Measurements from ENCODE around the gene WFDC10B. TPM values are rescaled to one million over a fixed set of nuclear protein-coding genes. Genes with fewer than 3 reads are reported as not detected.

WFDC10B gene
- total RNA-seq = not detected in 2 replicates

DNA sequence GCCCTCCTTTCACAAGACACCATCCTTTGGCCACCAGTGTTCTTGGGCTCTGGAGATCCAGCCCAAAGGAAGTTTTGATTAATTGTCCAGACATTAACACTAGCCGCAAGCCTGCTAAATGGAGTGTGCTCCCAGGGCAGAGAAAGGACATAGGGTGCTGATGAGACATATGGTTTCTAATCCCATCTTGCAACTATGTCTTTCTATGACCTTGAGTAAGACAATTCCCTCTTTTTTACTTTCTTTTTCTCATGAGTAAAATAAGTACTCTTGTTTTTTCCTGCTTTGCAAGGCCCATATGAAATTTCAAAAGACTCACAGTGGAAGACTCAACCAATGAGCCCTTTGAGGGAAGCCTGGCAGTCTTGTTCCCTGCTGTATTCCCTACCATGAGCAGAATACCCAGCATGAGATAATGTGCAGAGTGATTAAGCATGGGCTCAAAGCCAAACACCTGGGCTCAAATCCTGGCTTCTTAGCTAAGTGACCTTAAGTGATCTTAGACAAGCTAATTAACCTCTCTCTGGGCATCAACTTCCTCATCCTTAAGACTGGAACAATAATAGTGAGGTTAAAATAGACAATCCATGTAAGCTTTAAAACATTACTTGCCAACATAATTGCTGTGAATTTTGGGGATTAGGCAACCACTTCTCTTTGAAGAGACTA, at the start of gene WFDC10B:
Gene WFDC10B, minus strand, starts transcription at position 51 of the 669 bp plus-strand sequence. CDS start 19,027 bp downstream, outside the sequence.

GRCh38 chr20:45722047-45722446, 17.2 kb upstream of the WFDC10B start, which contains the start of gene SPINT4:
Gene SPINT4, plus strand, starts transcription at chr20:45722347. Its CDS starts 21 bp downstream, at chr20:45722368.

GRCh38 chr20:45701873-45702272, 2.9 kb downstream of the WFDC10B start, which contains the start of gene WFDC13:
Gene WFDC13, plus strand, starts transcription at chr20:45702038. Its CDS starts 86 bp downstream, at chr20:45702124.

GRCh38 chr20:45670139-45670538, 34.7 kb downstream of the WFDC10B start, which contains the start of gene WFDC11:
Gene WFDC11, minus strand, starts transcription at chr20:45670239. Its CDS starts 19,639 bp downstream, at chr20:45650600.

Small RNA genes lying within 50 kb of the gene (small RNA-seq; reads per million reads assigned to genes)
- gene MIR3617 = 0.14 reads per million
- gene SPINT5P = not detected

Other genes starting within 250 kb of the WFDC10B start
- 12.9 and 31.8 TPM in 2 replicates for gene WFDC2, start 235.3 kb downstream of the WFDC10B start, total RNA-seq
- 0.39 TPM in 1 of 2 replicates, not detected in the other for gene SPINT3, start 189.4 kb downstream of the WFDC10B start, total RNA-seq
- 1.6 TPM in 1 of 2 replicates, not detected in the other for gene WFDC6, start 165.5 kb downstream of the WFDC10B start, total RNA-seq
- gene EPPIN, start 157.6 kb downstream of the WFDC10B start, total RNA-seq = 0.11 TPM in 1 of 2 replicates, not detected in the other
- gene WFDC8, start 125.7 kb downstream of the WFDC10B start, total RNA-seq = not detected in 2 replicates
- 0.39 TPM in 1 of 2 replicates, not detected in the other for gene WFDC10A, start 75.3 kb downstream of the WFDC10B start, total RNA-seq
- not detected in 2 replicates for gene WFDC9, start 73.7 kb downstream of the WFDC10B start, total RNA-seq
- gene WFDC11, start 34.8 kb downstream of the WFDC10B start, total RNA-seq = not detected in 2 replicates
- gene WFDC13, start 3.0 kb downstream of the WFDC10B start, total RNA-seq = not detected in 2 replicates
- gene SPINT4, start 17.3 kb upstream of the WFDC10B start, total RNA-seq = not detected in 2 replicates
- not detected in 2 replicates for gene WFDC3, start 86.9 kb upstream of the WFDC10B start, total RNA-seq
- 11.0 and 11.7 TPM in 2 replicates for gene DNTTIP1, start 86.9 kb upstream of the WFDC10B start, total RNA-seq
- gene UBE2C, start 107.6 kb upstream of the WFDC10B start, total RNA-seq = 3.9 and 16.9 TPM in 2 replicates
- not detected in 2 replicates for gene TNNC2, start 122.3 kb upstream of the WFDC10B start, total RNA-seq
- gene SNX21, start 128.8 kb upstream of the WFDC10B start, total RNA-seq = 61.6 and 65.1 TPM in 2 replicates
- gene ACOT8, start 152.4 kb upstream of the WFDC10B start, total RNA-seq = 34.5 and 38.5 TPM in 2 replicates
- 5.5 and 8.4 TPM in 2 replicates for gene ZSWIM3, start 152.6 kb upstream of the WFDC10B start, total RNA-seq
- gene ZSWIM1, start 176.2 kb upstream of the WFDC10B start, total RNA-seq = 10.2 and 17.5 TPM in 2 replicates
- gene SPATA25, start 182.6 kb upstream of the WFDC10B start, total RNA-seq = 0.98 and 2.0 TPM in 2 replicates
- 2.9 and 3.5 TPM in 2 replicates for gene NEURL2, start 186.2 kb upstream of the WFDC10B start, total RNA-seq
- gene CTSA, start 186.3 kb upstream of the WFDC10B start, total RNA-seq = 38.4 and 66.0 TPM in 2 replicates
- 4.4 and 9.4 TPM in 2 replicates for gene PLTP, start 207.1 kb upstream of the WFDC10B start, total RNA-seq
- gene PCIF1, start 229.7 kb upstream of the WFDC10B start, total RNA-seq = 20.0 and 24.0 TPM in 2 replicates